B cell (primary cell): Measurements from ENCODE around the gene LAPTM4A. TPM values are rescaled to one million over a fixed set of nuclear protein-coding genes. Genes with fewer than 3 reads are reported as not detected.

Source experiments
- ATAC-seq: fragments of 200-7000 bp; cut with Tn5 transposase; one replicate; pipeline ENCODE4 v1.10.0; 2021; ENCODE audit warnings: low read depth, mild to moderate bottlenecking, moderate number of reproducible peaks, moderate library complexity
- CTCF ChIA-PET: fragments of 350-600 bp; sonication (Branson Sonifier 250); formaldehyde crosslinking; loops from one replicate; lab custom pipeline; 2021; ENCODE audit warnings: antibody characterized with exemption, inconsistent platforms; lab: Charles Lee
- POLR2A ChIA-PET: fragments of 350-600 bp; sonication (Branson Sonifier 250); formaldehyde crosslinking; loops from one replicate; lab custom pipeline; 2021; ENCODE audit warnings: antibody characterized with exemption; lab: Charles Lee
- DNase-seq: peaks from one replicate; pipeline ENCODE4 v3.0.0; 2013
- H2AFZ ChIP-seq: 2 replicates; pipeline ENCODE4 v1.6.1; 2012; ENCODE audit warnings: mild to moderate bottlenecking, low read depth, low read length; ENCODE audit not compliant: insufficient read depth, poor library complexity, severe bottlenecking
- H3K27ac ChIP-seq, 2 donors: 1 replicate in 1 of 2; 2 replicates in 1 of 2; pipeline ENCODE4 v1.5.1; 2012 to 2013; ENCODE audit warnings: low read length in 2 of 2, mild to moderate bottlenecking in 2 of 2, moderate library complexity in 1 of 2
- H3K27me3 ChIP-seq, 4 experiments: fragments of 200-600 bp in 1 of 4; sonication (generic) in 1 of 4; replicated peaks in 1 of 4; 1 replicate in 2 of 4; 2 replicates in 2 of 4; pipeline versions ENCODE4 v1.6.1 to v1.7.0; 2013 to 2016; ENCODE audit warnings: low read length in 3 of 4, mild to moderate bottlenecking in 2 of 4, mixed read lengths in 1 of 4, moderate library complexity in 1 of 4; ENCODE audit not compliant: insufficient read depth in 4 of 4, control insufficient read depth in 3 of 4; ENCODE audit errors: control extremely low read depth in 1 of 4
- H3K36me3 ChIP-seq, 2 experiments: replicated peaks in 1 of 2; 1 replicate in 1 of 2; 2 replicates in 1 of 2; pipeline versions ENCODE4 v1.6.1 to v1.7.1; 2013; ENCODE audit warnings: low read length in 1 of 2; ENCODE audit not compliant: insufficient read depth in 2 of 2, control insufficient read depth in 1 of 2; ENCODE audit errors: control extremely low read depth in 1 of 2, extremely low read depth in 1 of 2
- H3K4me1 ChIP-seq, 2 donors: fragments of 200-600 bp in 1 of 2; sonication (generic) in 1 of 2; 1 replicate in 1 of 2; 2 replicates in 1 of 2; pipeline versions ENCODE4 v1.5.1 to v1.6.1; 2013 to 2017; ENCODE audit warnings: low read length in 2 of 2; ENCODE audit not compliant: control insufficient read depth in 2 of 2, insufficient read depth in 2 of 2
- H3K4me2 ChIP-seq: replicated peaks from 2 replicates; pipeline ENCODE3; 2012; ENCODE audit warnings: mild to moderate bottlenecking, low read depth, low read length; ENCODE audit not compliant: poor library complexity, severe bottlenecking
- H3K4me3 ChIP-seq, 5 experiments: fragments of 200-600 bp in 1 of 5; sonication (generic) in 1 of 5; 1 replicate in 3 of 5; 2 replicates in 2 of 5; pipeline versions ENCODE4 v1.5.1 to v1.7.0; 2011 to 2016; ENCODE audit warnings: low read length in 4 of 5, mild to moderate bottlenecking in 4 of 5, low read depth in 2 of 5, control low read depth in 1 of 5, moderate library complexity in 1 of 5; ENCODE audit not compliant: insufficient read depth in 1 of 5; ENCODE audit errors: control extremely low read depth in 1 of 5, extremely low read depth in 1 of 5
- H3K79me2 ChIP-seq: fragments of 200-600 bp; sonication (generic); one replicate; pipeline ENCODE4 v1.6.0; 2016; ENCODE audit warnings: low read length; ENCODE audit not compliant: control insufficient read depth, insufficient read depth
- H3K9ac ChIP-seq: fragments of 200-600 bp; sonication (generic); 2 replicates; pipeline ENCODE4 v1.6.1; 2017; ENCODE audit warnings: mild to moderate bottlenecking, low read length, moderate library complexity
- H3K9me3 ChIP-seq, 3 donors: one replicate each; pipeline versions ENCODE4 v1.6.1 to v1.7.1; 2013; ENCODE audit warnings: low read length in 2 of 3; ENCODE audit not compliant: control insufficient read depth in 2 of 3, insufficient read depth in 1 of 3; ENCODE audit errors: control extremely low read depth in 1 of 3
- H4K20me1 ChIP-seq: 2 replicates; pipeline ENCODE4 v1.6.0; 2012; ENCODE audit warnings: mild to moderate bottlenecking, low read length; ENCODE audit not compliant: insufficient read depth, control insufficient read depth, poor library complexity, severe bottlenecking
- H3K27ac Mint-ChIP-seq: one replicate; pipeline ENCODE4 v1.8.0; 2021; ENCODE audit warnings: mixed read lengths
- H3K27me3 Mint-ChIP-seq: one replicate; pipeline ENCODE4 v1.8.0; 2021; ENCODE audit warnings: mixed read lengths
- H3K4me1 Mint-ChIP-seq: one replicate; pipeline ENCODE4 v1.8.0; 2021; ENCODE audit warnings: mixed read lengths
- H3K4me3 Mint-ChIP-seq: one replicate; pipeline ENCODE4 v1.8.0; 2021; ENCODE audit warnings: mixed read lengths
- H3K9me3 Mint-ChIP-seq: one replicate; pipeline ENCODE4 v1.8.0; 2022; ENCODE audit warnings: mixed read lengths; ENCODE audit not compliant: insufficient read depth
- CTCF ChIP-seq: fragments of 200-600 bp; IDR thresholded peaks from one replicate; pipeline ENCODE4 v1.8.0; 2022; ENCODE audit warnings: antibody characterized with exemption, mild to moderate bottlenecking
- EZH2 ChIP-seq: IDR thresholded peaks from 2 replicates; pipeline ENCODE4 v1.6.1; 2012; ENCODE audit warnings: borderline replicate concordance, low read depth, mild to moderate bottlenecking, moderate library complexity, low read length; ENCODE audit not compliant: insufficient read depth, poor library complexity, severe bottlenecking
- WGBS: methylation state at CpG from one replicate; pipeline ENCODE4 v1.1.5; 2013; ENCODE audit warnings: missing lambda C conversion rate; ENCODE audit not compliant: insufficient coverage; 5-methylcytosine and 5-hydroxymethylcytosine counted together
- intact Hi-C: fragments of 100-400 bp; cut with micrococcal nuclease; formaldehyde crosslinking; loops from one replicate; pipeline ENCODE4 v1.10.0; 2022
- polyA plus RNA-seq: library from polyadenylated mRNA; depleted of rRNA; stranded (reverse); fragments of >200 nt; gene quantifications from 2 replicates; pipeline ENCODE4 v1.2.3, GENCODE V29; 2012
- total RNA-seq, 2 donors: library from RNA; stranded (reverse); fragments of 120-200 nt in 1 of 2; gene quantifications; 1 replicate in 1 of 2; 2 replicates in 1 of 2; pipeline versions ENCODE4 v1.2.3 to v1.2.4, GENCODE V29; 2013 to 2022

LAPTM4A gene
- total and polyA plus RNA-seq, 2 donors (not counting 1 experiment from before 2014, with no cell fraction given), result 45.9 to 74.4 TPM

- peak within 1 kb of the TSS; percentile 63 for H3K9ac ChIP-seq
These were observed 38.9 kb downstream of the LAPTM4A start, which contains the start of gene MATN3 for GRCh38 chr2:20012282-20013125. Gene MATN3, minus strand, starts transcription at chr2:20012668. Its CDS starts 37 bp downstream, at chr2:20012631.

More at GRCh38 chr2:20012282-20013125, 38.9 kb downstream of the LAPTM4A start, which contains the start of gene MATN3:
- Mint-ChIP-seq H3K27me3 (peaks cover 55% of the 10 kb centered on the region), H3K27ac (no peak within 1 kb of the TSS), H3K4me1 (peaks cover 11% of the 10 kb centered on the region), H3K9me3 (no peaks in the 10 kb centered on the region), H3K4me3 (peak within 1 kb of the TSS; percentile 83)
- Histone ChIP-seq H3K9me3 (peaks cover 0 to 3% (median 0%) of the 10 kb centered on the region in 3 donors), H3K4me2 (peak within 1 kb of the TSS; percentile 90), H3K27me3 (peaks cover 0 to 33% (median 23%) of the 10 kb centered on the region in 4 experiments), H3K79me2 (no peaks in the 10 kb centered on the region), H3K4me3 (peak within 1 kb of the TSS in 4 of 5 experiments; percentile 23 to 62 (median 52)), H3K4me1 (peaks cover 11 to 18% of the 10 kb centered on the region in 2 donors), H4K20me1 (no peaks in the 10 kb centered on the region), H3K27ac (no peak within 1 kb of the TSS), H2AFZ (peak within 1 kb of the TSS; percentile 80), H3K36me3 (no peaks in the 10 kb centered on the region)
- CTCF ChIA-PET, result interaction anchor here (0.8 to 4.4 kb wide), 7 partner anchors 9 to 109 kb away, joined by 3 to 73 read pairs (median 4); no protein-coding TSS in a partner anchor
- intact Hi-C loops, result loop anchor here (2.0 kb wide), 1 partner anchor 24 kb away; no protein-coding TSS in a partner anchor
- POLR2A ChIA-PET, result no interaction called here
- TF ChIP-seq CTCF, result no peak
- no peak for TF ChIP-seq EZH2
- WGBS, result 2% methylated on average over 83 of the region's 87 CpGs
- ATAC-seq (peak; percentile 47), DNase-seq (peak; percentile 41)
